Hepatocyte (in vitro differentiated cells): Measurements from ENCODE around the gene FAR2.

Source experiments
- CTCF ChIP-seq: fragments of 200-600 bp; sonication (generic); IDR thresholded peaks from 2 replicates; pipeline ENCODE4 v1.5.1; 2016; ENCODE audit warnings: antibody characterized with exemption, mild to moderate bottlenecking; ENCODE audit not compliant: poor library complexity
- EZH2 ChIP-seq: fragments of 200-600 bp; sonication (generic); IDR thresholded peaks from 2 replicates; pipeline ENCODE4 v1.6.1; 2016; ENCODE audit warnings: antibody characterized with exemption, mild to moderate bottlenecking, borderline replicate concordance
- EZH2phosphoT487 ChIP-seq: fragments of 200-600 bp; sonication (generic); IDR thresholded peaks from one replicate; pipeline ENCODE4 v1.6.1; 2018; ENCODE audit warnings: antibody characterized with exemption, mild to moderate bottlenecking, low read depth, moderate library complexity; ENCODE audit not compliant: unreplicated experiment, severe bottlenecking

GRCh38 chr12:29211696-29212095 lies 62.6 kb downstream of the FAR2 start:
- TF ChIP-seq CTCF = no peak
- TF ChIP-seq EZH2 = no peak
- no peak for TF ChIP-seq EZH2phosphoT487
